Measurements from ENCODE around the gene U2AF1L4. TPM values are rescaled to one million over a fixed set of nuclear protein-coding genes. Genes with fewer than 3 reads are reported as not detected.

U2AF1L4 gene
- total and polyA plus RNA-seq, 7 donors, result 12.3 to 28.7 (median 18.7) TPM

GRCh38 chr19:35740423-35741202 lies 4.6 kb downstream of the U2AF1L4 start:
- 0% methylated on average over 63 of the region's 63 CpGs for WGBS, 3 donors
- Histone ChIP-seq H3K27me3 (ENCODE audit: insufficient read depth in 3 of 3, low read length in 2 of 3) (no peaks in the 10 kb centered on the region), H3K27ac (peak overlapping the region; percentile 73), H3K9me3 (no peaks in the 10 kb centered on the region), H3K4me3 (peak overlapping the region; percentile 71), H3K36me3 (ENCODE audit: insufficient read depth in 1 of 2, low read depth in 1 of 2) (peaks cover 0 to 64% of the 10 kb centered on the region in 2 donors), H3K4me1 (peaks cover 19% of the 10 kb centered on the region)
- intact Hi-C loops (cut with DNase I), result no loop called here
- no peak for TF ChIP-seq CTCF (IDR thresholded peaks at IDR 0.05)
- ATAC-seq (peak; percentile 79 to 83 (median 82)), DNase-seq (peak; percentile 99)

DNA sequence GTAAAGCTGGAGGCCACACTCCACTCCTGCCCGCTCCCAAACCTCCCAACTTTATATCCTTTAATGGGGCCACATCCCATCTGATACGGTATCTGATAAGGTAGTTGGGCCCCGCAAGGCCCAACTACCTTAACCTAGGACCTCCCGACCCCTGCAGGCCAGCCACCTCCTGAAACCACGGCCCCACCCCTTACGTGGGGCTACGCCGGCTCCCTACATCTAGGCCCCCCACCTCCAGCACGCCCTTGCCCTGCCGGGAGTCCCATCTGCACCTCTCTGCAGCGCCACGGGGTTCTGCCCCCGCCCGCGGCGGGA lies 5.2 kb downstream of the U2AF1L4 start:
- DNase-seq, result no peak
- TF ChIP-seq CTCF (IDR thresholded peaks at IDR 0.05), result no peak
- peak overlapping the region; percentile 71 for H3K4me3 ChIP-seq
- no peaks in the 10 kb centered on the region for H3K9me3 ChIP-seq
- peak overlapping the region; percentile 69 for H3K27ac ChIP-seq
- peaks cover 19% of the 10 kb centered on the region for H3K4me1 ChIP-seq
- 2 to 6% (median 4%) methylated on average over 16 of the region's 16 CpGs for WGBS, 3 donors
- peaks cover 0 to 69% of the 10 kb centered on the region in 2 donors for H3K36me3 ChIP-seq (ENCODE audit: insufficient read depth in 1 of 2, low read depth in 1 of 2)
- intact Hi-C loops (cut with DNase I), result no loop called here
- ATAC-seq, result no peak
- H3K27me3 ChIP-seq (ENCODE audit: insufficient read depth in 3 of 3, low read length in 2 of 3), result no peaks in the 10 kb centered on the region

DNA sequence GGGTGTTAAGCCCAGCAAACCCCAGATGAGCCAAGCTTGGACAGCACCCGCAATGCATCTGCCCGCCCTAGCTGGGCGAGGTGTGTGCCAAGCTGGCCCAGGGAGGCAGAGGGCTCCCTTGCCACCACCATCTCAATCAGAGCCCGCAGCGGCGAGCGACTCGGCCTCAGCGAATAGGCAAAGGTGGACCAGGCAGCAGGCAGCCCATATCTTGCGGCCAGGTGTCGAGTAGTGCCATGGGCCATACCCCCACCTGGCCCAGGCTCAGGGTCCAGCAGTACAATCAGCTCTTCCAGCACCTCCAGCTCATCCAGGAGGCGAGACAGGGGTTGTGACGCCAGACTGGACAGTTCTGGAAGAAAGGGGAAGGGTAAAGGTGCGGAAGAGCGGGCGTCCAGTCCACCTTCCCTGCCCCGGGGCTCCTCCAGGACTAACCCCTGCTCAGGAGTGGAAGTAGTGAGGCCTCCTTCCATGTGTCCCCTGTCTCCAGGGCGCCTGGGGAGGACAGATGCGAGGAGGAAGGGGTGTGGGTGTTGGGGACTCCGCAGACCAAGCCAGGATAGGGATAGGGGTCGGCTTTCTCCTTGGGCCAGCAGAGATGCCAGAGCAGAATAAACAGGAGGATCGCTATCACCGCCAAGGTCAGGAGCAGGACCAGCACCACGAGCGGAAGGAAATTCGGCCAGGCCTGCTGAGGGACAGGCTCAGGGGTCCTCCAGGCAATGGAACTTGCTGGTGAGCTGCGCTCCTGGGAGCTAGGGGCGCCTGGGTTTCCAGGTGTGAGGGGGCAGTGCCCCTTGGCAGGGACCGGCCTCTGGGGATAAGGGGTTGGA lies 5.7 kb downstream of the U2AF1L4 start:
- peaks cover 19% of the 10 kb centered on the region for H3K4me1 ChIP-seq
- H3K36me3 ChIP-seq (ENCODE audit: insufficient read depth in 1 of 2, low read depth in 1 of 2), result peaks cover 0 to 75% of the 10 kb centered on the region in 2 donors
- H3K9me3 ChIP-seq, result no peaks in the 10 kb centered on the region
- H3K27ac ChIP-seq, result peak overlapping the region; percentile 69
- peak overlapping the region; percentile 71 for H3K4me3 ChIP-seq
- no peaks in the 10 kb centered on the region for H3K27me3 ChIP-seq (ENCODE audit: insufficient read depth in 3 of 3, low read length in 2 of 3)
- no peak for TF ChIP-seq CTCF (IDR thresholded peaks at IDR 0.05)
- intact Hi-C loops (cut with DNase I), result loop anchor here in 1 of 2 donors (2.0 kb wide), 1 partner anchor 15 kb away; no protein-coding TSS in a partner anchor
- 65 to 66% (median 66%) methylated on average over 24 to 29 of the region's 29 CpGs for WGBS, 3 donors
- ATAC-seq (no peak), DNase-seq (no peak)

DNA sequence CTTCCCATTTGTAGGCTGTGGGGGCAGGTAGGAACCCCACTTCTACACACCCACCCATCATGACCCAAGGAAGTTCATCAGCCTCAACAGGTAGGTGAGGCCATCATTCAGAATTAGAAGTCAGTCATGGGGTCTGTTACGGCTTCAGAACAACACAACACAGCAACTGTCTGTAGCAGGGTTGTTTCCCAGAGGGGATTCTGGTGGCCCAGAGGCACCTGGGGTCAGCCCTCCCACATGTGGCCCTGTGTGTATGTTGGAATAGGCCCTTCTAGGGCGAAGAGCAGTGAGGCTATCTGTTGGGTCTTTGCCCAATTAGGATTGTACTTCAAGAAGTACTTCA lies 6.4 kb downstream of the U2AF1L4 start:
- intact Hi-C loops (cut with DNase I), result loop anchor here in 1 of 2 donors (2.0 kb wide), 1 partner anchor 14 kb away; no protein-coding TSS in a partner anchor
- DNase-seq (no peak), ATAC-seq (no peak)
- TF ChIP-seq CTCF (IDR thresholded peaks at IDR 0.05), result no peak
- peaks cover 12% of the 10 kb centered on the region for H3K4me1 ChIP-seq
- no peaks in the 10 kb centered on the region for H3K27me3 ChIP-seq (ENCODE audit: insufficient read depth in 3 of 3, low read length in 2 of 3)
- no peak overlapping the region for H3K4me3 ChIP-seq
- H3K27ac ChIP-seq, result peak overlapping the region; percentile 69
- peaks cover 0 to 77% of the 10 kb centered on the region in 2 donors for H3K36me3 ChIP-seq (ENCODE audit: insufficient read depth in 1 of 2, low read depth in 1 of 2)
- WGBS, 3 donors, result 69 to 91% (median 74%) methylated on average over 2 of the region's 2 CpGs
- H3K9me3 ChIP-seq, result no peaks in the 10 kb centered on the region
